Activated CD8-positive, alpha-beta memory T cell treated with anti-CD3 and anti-CD28 coated beads, Interleukin-2, amount 10 ng/mL, durations not matched to agents 7 days and 5 days (primary cell): ENCODE measurements around the gene MOSPD3. TPM values are rescaled to one million over a fixed set of nuclear protein-coding genes. Genes with fewer than 3 reads are reported as not detected.

Source experiments
- ATAC-seq: fragments of 150-1000 bp; cut with Tn5 transposase; one replicate; pipeline ENCODE4 v1.10.0; 2021; ENCODE audit warnings: moderate library complexity
- CTCF ChIA-PET: fragments of 350-600 bp; sonication (Branson Sonifier 250); formaldehyde crosslinking; loops from one replicate; lab custom pipeline; 2021; ENCODE audit warnings: antibody characterized with exemption; lab: Charles Lee
- DNase-seq: peaks from one replicate; pipeline ENCODE4 v3.0.0-alpha.2; 2020
- H3K27ac Mint-ChIP-seq: one replicate; pipeline ENCODE4 v1.8.0; 2021; ENCODE audit warnings: mild to moderate bottlenecking, mixed read lengths
- H3K27me3 Mint-ChIP-seq: one replicate; pipeline ENCODE4 v1.8.0; 2021; ENCODE audit warnings: mixed read lengths
- H3K36me3 Mint-ChIP-seq: one replicate; pipeline ENCODE4 v1.8.0; 2021; ENCODE audit warnings: mild to moderate bottlenecking, mixed read lengths
- H3K4me1 Mint-ChIP-seq: one replicate; pipeline ENCODE4 v1.8.0; 2021; ENCODE audit warnings: mixed read lengths
- H3K4me3 Mint-ChIP-seq: one replicate; pipeline ENCODE4 v1.8.0; 2021; ENCODE audit warnings: mild to moderate bottlenecking, moderate library complexity, mixed read lengths
- H3K9me3 Mint-ChIP-seq: one replicate; pipeline ENCODE4 v1.8.0; 2022; ENCODE audit warnings: low read depth, mixed read lengths
- total RNA-seq, 2 experiments: library from RNA; stranded (reverse); gene quantifications; one replicate each; pipeline ENCODE4 v1.2.3, GENCODE V29; 2021

MOSPD3 gene
- total RNA-seq, 2 experiments from 2014 or later, result 22.2 to 28.8 TPM

GRCh38 chr7:100588438-100588837, 23.9 kb upstream of the MOSPD3 start:
- Mint-ChIP-seq H3K9me3 (no peaks in the 10 kb centered on the region), H3K27ac (no peak overlapping the region), H3K36me3 (no peaks in the 10 kb centered on the region), H3K4me3 (peak overlapping the region; percentile 25), H3K27me3 (peaks cover 7% of the 10 kb centered on the region), H3K4me1 (peaks cover 12% of the 10 kb centered on the region)
- CTCF ChIA-PET, result interaction anchor here (0.6 to 11.9 kb wide), 18 partner anchors 9 to 264 kb away, joined by 3 to 154 read pairs (median 4); partner anchors contain the start of genes AGFG2, MOSPD3, POP7 and SLC12A9
- DNase-seq (no peak), ATAC-seq (no peak)

- peaks cover 7% of the 10 kb centered on the region for H3K27me3 Mint-ChIP-seq
- no peak overlapping the region for H3K4me3 Mint-ChIP-seq
- H3K9me3 Mint-ChIP-seq, result no peaks in the 10 kb centered on the region
- no peak for ATAC-seq
- no peak overlapping the region for H3K27ac Mint-ChIP-seq
- H3K36me3 Mint-ChIP-seq, result no peaks in the 10 kb centered on the region
- CTCF ChIA-PET, result interaction anchor here (0.7 to 11.9 kb wide), 12 partner anchors 8 to 215 kb away, joined by 3 to 154 read pairs (median 4); partner anchors contain the start of genes MOSPD3 and POP7
- peaks cover 6% of the 10 kb centered on the region for H3K4me1 Mint-ChIP-seq
- DNase-seq, result no peak
Observed at GRCh38 chr7:100589341-100589947, 22.9 kb upstream of the MOSPD3 start.

- CTCF ChIA-PET, result interaction anchor here (1.1 to 11.9 kb wide), 3 partner anchors 17 to 102 kb away, joined by 3 to 154 read pairs (median 3); no protein-coding TSS in a partner anchor
- H3K4me3 Mint-ChIP-seq, result no peak overlapping the region
- H3K27ac Mint-ChIP-seq, result no peak overlapping the region
- H3K27me3 Mint-ChIP-seq, result peaks cover 7% of the 10 kb centered on the region
- no peaks in the 10 kb centered on the region for H3K9me3 Mint-ChIP-seq
- DNase-seq (no peak), ATAC-seq (no peak)
- peaks cover 6% of the 10 kb centered on the region for H3K4me1 Mint-ChIP-seq
- H3K36me3 Mint-ChIP-seq, result no peaks in the 10 kb centered on the region
Observed at GRCh38 chr7:100590077-100590737, 22.1 kb upstream of the MOSPD3 start.

DNA sequence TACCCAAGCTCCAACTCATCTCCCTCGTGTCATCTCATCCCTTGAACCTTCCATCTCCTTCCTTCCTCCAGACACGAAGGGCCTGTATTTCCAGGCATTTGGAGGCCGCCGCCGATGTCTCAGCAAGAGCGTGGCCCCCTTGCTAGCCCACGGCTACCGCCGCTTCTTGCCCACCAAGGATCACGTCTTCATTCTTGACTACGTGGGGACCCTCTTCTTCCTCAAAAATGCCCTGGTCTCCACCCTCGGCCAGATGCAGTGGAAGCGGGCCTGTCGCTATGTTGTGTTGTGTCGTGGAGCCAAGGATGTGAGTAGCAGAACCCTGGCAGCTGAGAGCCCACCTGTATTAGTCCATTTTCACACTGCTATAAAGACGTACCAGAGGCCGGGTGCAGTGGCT, 20.7 kb upstream of the MOSPD3 start:
- CTCF ChIA-PET, result interaction anchor here (1.3 to 11.9 kb wide), 2 partner anchors 27 to 100 kb away, joined by 5 to 154 read pairs; no protein-coding TSS in a partner anchor
- Mint-ChIP-seq H3K4me1 (peaks cover 6% of the 10 kb centered on the region), H3K9me3 (no peaks in the 10 kb centered on the region), H3K27me3 (peaks cover 7% of the 10 kb centered on the region), H3K27ac (no peak overlapping the region), H3K4me3 (no peak overlapping the region), H3K36me3 (no peaks in the 10 kb centered on the region)
- no peak for DNase-seq
- no peak for ATAC-seq

DNA sequence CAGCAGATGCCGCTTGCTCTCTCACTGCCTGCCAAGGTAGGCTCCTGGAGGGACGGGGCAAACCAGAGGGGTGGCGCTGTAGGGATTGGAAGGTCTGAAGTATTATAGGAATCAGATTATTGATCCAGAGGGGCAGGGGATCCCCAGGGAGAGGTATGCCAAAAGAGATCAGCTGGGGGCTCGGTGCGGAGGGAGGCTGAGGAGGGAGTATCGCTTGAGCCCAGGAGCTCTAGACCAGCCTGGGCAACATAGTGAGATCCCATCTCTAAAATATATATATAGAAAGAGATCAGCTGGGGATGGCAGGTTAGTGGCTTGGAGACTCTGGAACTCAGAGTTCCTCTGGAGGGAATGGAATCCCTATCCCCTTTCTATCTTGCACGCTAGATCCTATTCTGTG, 17.2 kb upstream of the MOSPD3 start:
- Mint-ChIP-seq H3K36me3 (no peaks in the 10 kb centered on the region), H3K27ac (no peak overlapping the region), H3K4me3 (no peak overlapping the region), H3K27me3 (peaks cover 4% of the 10 kb centered on the region), H3K4me1 (peaks cover 11% of the 10 kb centered on the region), H3K9me3 (no peaks in the 10 kb centered on the region)
- CTCF ChIA-PET, result interaction anchor here (1.2 kb wide), 1 partner anchor 9 kb away, joined by 4 read pairs; the partner anchor contains the start of genes FBXO24 and LRCH4
- ATAC-seq (no peak), DNase-seq (no peak)

GRCh38 chr7:100598425-100598824, 13.9 kb upstream of the MOSPD3 start:
- peaks cover 14% of the 10 kb centered on the region for H3K4me1 Mint-ChIP-seq

DNA sequence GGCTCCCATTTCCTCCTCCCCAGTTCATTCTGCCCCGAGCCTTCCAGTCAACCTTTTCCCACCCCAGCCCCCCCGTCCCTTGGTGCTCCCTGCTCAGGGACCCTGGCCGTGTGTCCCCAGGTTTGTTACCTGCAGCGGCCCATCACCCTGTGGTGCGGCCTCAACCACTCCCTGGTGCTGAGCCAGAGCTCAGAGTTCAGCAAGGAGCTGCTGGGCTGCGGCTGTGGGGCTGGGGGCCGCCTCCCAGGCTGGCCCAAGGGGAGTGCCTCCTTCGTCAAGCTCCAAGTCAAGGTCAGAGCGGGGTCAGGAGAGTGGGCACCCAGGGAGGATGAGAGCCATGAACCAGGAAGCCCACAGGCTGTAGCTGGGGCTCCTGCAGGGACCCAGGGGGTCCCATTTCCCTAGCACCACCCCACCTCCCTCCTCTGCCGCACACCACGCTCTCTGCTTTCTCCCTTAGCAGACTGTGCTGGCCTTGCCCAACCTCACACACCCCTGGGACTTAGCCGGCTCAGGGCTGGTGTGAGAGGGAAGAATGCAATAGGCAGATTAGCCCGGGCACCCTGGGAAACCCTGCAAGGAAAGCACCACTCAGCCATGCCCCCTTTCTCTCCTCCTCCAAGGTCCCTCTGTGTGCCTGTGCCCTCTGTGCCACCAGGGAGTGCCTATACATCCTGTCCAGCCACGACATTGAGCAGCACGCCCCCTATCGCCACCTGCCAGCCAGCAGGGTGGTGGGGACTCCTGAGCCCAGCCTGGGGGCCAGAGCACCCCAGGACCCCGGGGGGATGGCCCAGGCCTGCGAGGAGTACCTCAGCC, 12.2 kb upstream of the MOSPD3 start:
- DNase-seq (no peak), ATAC-seq (no peak)
- Mint-ChIP-seq H3K4me3 (no peak overlapping the region), H3K36me3 (no peaks in the 10 kb centered on the region), H3K27ac (no peak overlapping the region), H3K9me3 (no peaks in the 10 kb centered on the region), H3K4me1 (peaks cover 21% of the 10 kb centered on the region), H3K27me3 (no peaks in the 10 kb centered on the region)
- CTCF ChIA-PET, result interaction anchor here (1.3 to 4.1 kb wide), 2 partner anchors 12 to 93 kb away, joined by 3 to 16 read pairs; partner anchors contain the start of gene MOSPD3

More at GRCh38 chr7:100598425-100598824, 13.9 kb upstream of the MOSPD3 start:
- peak; percentile 60 for DNase-seq
- CTCF ChIA-PET, result interaction anchor here (0.6 to 4.1 kb wide), 9 partner anchors 10 to 130 kb away, joined by 3 to 17 read pairs (median 5); partner anchors contain the start of genes FBXO24, LRCH4 and MOSPD3
- no peak overlapping the region for H3K4me3 Mint-ChIP-seq
- no peaks in the 10 kb centered on the region for H3K36me3 Mint-ChIP-seq
- ATAC-seq, result peak; percentile 48
- no peaks in the 10 kb centered on the region for H3K27me3 Mint-ChIP-seq
- no peaks in the 10 kb centered on the region for H3K9me3 Mint-ChIP-seq
- peak overlapping the region; percentile 33 for H3K27ac Mint-ChIP-seq

- Mint-ChIP-seq H3K36me3 (no peaks in the 10 kb centered on the region), H3K27me3 (peaks cover 2% of the 10 kb centered on the region), H3K4me1 (peaks cover 27% of the 10 kb centered on the region), H3K4me3 (no peak overlapping the region), H3K27ac (no peak overlapping the region), H3K9me3 (no peaks in the 10 kb centered on the region)
- DNase-seq (no peak), ATAC-seq (no peak)
- CTCF ChIA-PET, result no interaction called here
Observed at GRCh38 chr7:100600730-100601038, 11.7 kb upstream of the MOSPD3 start.

GRCh38 chr7:100602889-100603725, 9.2 kb upstream of the MOSPD3 start:
- peak overlapping the region; percentile 86 for H3K4me3 Mint-ChIP-seq
- no peaks in the 10 kb centered on the region for H3K9me3 Mint-ChIP-seq
- H3K27ac Mint-ChIP-seq, result peak overlapping the region; percentile 93
- H3K36me3 Mint-ChIP-seq, result no peaks in the 10 kb centered on the region
- DNase-seq (no peak), ATAC-seq (no peak)
- H3K27me3 Mint-ChIP-seq, result peaks cover 5% of the 10 kb centered on the region
- peaks cover 30% of the 10 kb centered on the region for H3K4me1 Mint-ChIP-seq
- CTCF ChIA-PET, result interaction anchor here (0.8 to 5.0 kb wide), 10 partner anchors 15 to 125 kb away, joined by 3 to 41 read pairs (median 4); partner anchors contain the start of genes FBXO24, GIGYF1, GNB2 and LRCH4

DNA sequence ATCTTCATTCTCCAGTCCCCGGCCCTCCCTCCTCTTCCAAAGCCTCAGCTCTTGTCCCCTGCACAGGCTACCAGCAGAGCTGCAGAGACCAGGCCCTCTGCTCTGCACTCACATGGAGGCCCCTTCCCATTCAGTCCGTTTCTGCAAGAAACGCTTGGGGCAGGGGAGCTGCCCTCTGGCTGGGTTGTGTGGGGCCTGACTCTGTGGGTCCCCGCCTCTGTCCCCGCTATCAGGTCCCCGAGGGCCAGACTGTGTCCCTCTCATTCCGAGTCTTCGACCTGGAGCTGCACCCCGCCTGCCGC, 8.7 kb upstream of the MOSPD3 start:
- H3K4me3 Mint-ChIP-seq, result peak overlapping the region; percentile 86
- peak overlapping the region; percentile 93 for H3K27ac Mint-ChIP-seq
- no peaks in the 10 kb centered on the region for H3K9me3 Mint-ChIP-seq
- peak; percentile 54 for DNase-seq
- peaks cover 24% of the 10 kb centered on the region for H3K4me1 Mint-ChIP-seq
- H3K36me3 Mint-ChIP-seq, result no peaks in the 10 kb centered on the region
- ATAC-seq, result no peak
- CTCF ChIA-PET, result interaction anchor here (0.8 to 5.0 kb wide), 9 partner anchors 15 to 126 kb away, joined by 3 to 41 read pairs (median 3); partner anchors contain the start of genes FBXO24, GIGYF1, GNB2 and LRCH4
- peaks cover 5% of the 10 kb centered on the region for H3K27me3 Mint-ChIP-seq

GRCh38 chr7:100604028-100604975, 8.0 kb upstream of the MOSPD3 start:
- Mint-ChIP-seq H3K27me3 (peaks cover 5% of the 10 kb centered on the region), H3K27ac (peak overlapping the region; percentile 93), H3K9me3 (no peaks in the 10 kb centered on the region), H3K4me1 (peaks cover 23% of the 10 kb centered on the region), H3K4me3 (peak overlapping the region; percentile 86), H3K36me3 (no peaks in the 10 kb centered on the region)
- DNase-seq (peak; percentile 91), ATAC-seq (peak; percentile 78)
- CTCF ChIA-PET, result interaction anchor here (0.5 to 5.0 kb wide), 14 partner anchors 16 to 127 kb away, joined by 3 to 41 read pairs (median 3); partner anchors contain the start of genes FBXO24, GIGYF1, GNB2 and LRCH4
